Measurements from ENCODE around the gene BCR. TPM values are rescaled to one million over a fixed set of nuclear protein-coding genes. Genes with fewer than 3 reads are reported as not detected.

Gene BCR
- total RNA-seq, 1 experiment from 2014 or later, result 77.0 TPM

DNA sequence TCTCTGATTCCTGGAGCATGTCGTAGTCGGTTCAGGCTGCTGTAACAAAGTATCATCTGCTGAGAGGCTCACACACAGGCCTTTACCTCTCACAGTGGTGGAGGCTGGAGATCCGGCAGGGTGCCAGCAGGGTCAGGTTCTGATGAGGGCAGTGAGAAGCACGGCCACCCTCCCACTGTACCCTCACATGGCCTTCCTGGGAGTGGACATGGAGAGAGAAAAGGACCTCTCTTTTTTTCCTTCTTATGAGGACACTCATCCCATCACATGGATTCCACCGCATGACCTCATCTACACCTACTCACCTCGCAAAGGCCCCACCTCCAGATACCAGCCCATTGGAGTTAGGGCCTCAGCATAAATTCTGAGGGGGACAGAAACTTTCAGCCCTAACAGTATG lies 99.5 kb downstream of the BCR start:
- no peaks in the 10 kb centered on the region for H3K79me2 ChIP-seq (ENCODE audit: insufficient read depth, low read length)
- H2AK5ac ChIP-seq (ENCODE audit: insufficient read length, low read length), result no peak overlapping the region
- H2BK20ac ChIP-seq (ENCODE audit: low read depth, low read length, poor library complexity, severe bottlenecking), result no peak overlapping the region
- H4K20me1 ChIP-seq (ENCODE audit: control insufficient read depth, insufficient read depth, insufficient read length), result no peaks in the 10 kb centered on the region
- Mint-ChIP-seq H3K4me1 (0 out of 4 replicates have a peak, but pooled peaks cover 0 to 2% of the 10 kb centered on the region in 2 experiments), H3K27me3 (ENCODE audit: low read depth) (no peaks in the 10 kb centered on the region), H3K36me3 (ENCODE audit: insufficient read depth in 1 of 3, low read depth in 3 of 3) (peaks cover 7 to 61% (median 55%) of the 10 kb centered on the region in 3 experiments; a peak in 6 of 7 replicates), H3K9me3 (no peaks in the 10 kb centered on the region; a peak in 1 of 5 replicates), H3K4me3 (no peak overlapping the region), H3K27ac (peak overlapping the region in 2 of 3 experiments; percentile 52 to 88; a peak in 3 of 7 replicates)
- no peak overlapping the region for H3K9ac ChIP-seq (ENCODE audit: extremely low read depth, insufficient read length, low read length)
- TF ChIP-seq, protein P1, sequence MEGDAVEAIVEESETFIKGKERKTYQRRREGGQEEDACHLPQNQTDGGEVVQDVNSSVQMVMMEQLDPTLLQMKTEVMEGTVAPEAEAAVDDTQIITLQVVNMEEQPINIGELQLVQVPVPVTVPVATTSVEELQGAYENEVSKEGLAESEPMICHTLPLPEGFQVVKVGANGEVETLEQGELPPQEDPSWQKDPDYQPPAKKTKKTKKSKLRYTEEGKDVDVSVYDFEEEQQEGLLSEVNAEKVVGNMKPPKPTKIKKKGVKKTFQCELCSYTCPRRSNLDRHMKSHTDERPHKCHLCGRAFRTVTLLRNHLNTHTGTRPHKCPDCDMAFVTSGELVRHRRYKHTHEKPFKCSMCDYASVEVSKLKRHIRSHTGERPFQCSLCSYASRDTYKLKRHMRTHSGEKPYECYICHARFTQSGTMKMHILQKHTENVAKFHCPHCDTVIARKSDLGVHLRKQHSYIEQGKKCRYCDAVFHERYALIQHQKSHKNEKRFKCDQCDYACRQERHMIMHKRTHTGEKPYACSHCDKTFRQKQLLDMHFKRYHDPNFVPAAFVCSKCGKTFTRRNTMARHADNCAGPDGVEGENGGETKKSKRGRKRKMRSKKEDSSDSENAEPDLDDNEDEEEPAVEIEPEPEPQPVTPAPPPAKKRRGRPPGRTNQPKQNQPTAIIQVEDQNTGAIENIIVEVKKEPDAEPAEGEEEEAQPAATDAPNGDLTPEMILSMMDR (conservative IDR thresholded peaks at IDR 0.05), result no peak
- H3K27me3 ChIP-seq (ENCODE audit: insufficient read depth, low read length), result no peaks in the 10 kb centered on the region
- no peak overlapping the region for H3K18ac ChIP-seq (ENCODE audit: insufficient read length, low read depth, low read length)
- no peak for DNase-seq
- no peak overlapping the region for H2BK5ac ChIP-seq (ENCODE audit: insufficient read length, low read length)
- H3K9me3 ChIP-seq (ENCODE audit: control insufficient read depth, low read depth, low read length), result no peaks in the 10 kb centered on the region
- no peak overlapping the region for H3K56ac ChIP-seq (ENCODE audit: insufficient read length, low read depth, low read length)
- H3K4me1 ChIP-seq (ENCODE audit: insufficient read depth, low read length), result no peaks in the 10 kb centered on the region
- H3K27ac ChIP-seq (ENCODE audit: insufficient read length, low read depth, low read length), result no peak overlapping the region
- H3K23me2 ChIP-seq (ENCODE audit: insufficient read length, low read depth, low read length, poor library complexity, severe bottlenecking), result no peaks in the 10 kb centered on the region
- H4K91ac ChIP-seq (ENCODE audit: insufficient read length, low read depth, low read length), result no peak overlapping the region
- WGBS (ENCODE audit: extremely low coverage, insufficient read length, low lambda C conversion rate), result no CpG with 5 or more reads among the region's 6 CpGs
- H3K79me1 ChIP-seq (ENCODE audit: insufficient read depth, low read depth, low read length, poor library complexity, severe bottlenecking), result no peaks in the 10 kb centered on the region
- no peak overlapping the region for H3K4ac ChIP-seq (ENCODE audit: low read depth, low read length)
- no peak overlapping the region for H4K8ac ChIP-seq (replicated peaks; ENCODE audit: insufficient read length, low read depth, low read length)
- H3K23ac ChIP-seq (ENCODE audit: insufficient read length, low read depth, low read length), result no peak overlapping the region
- H2BK120ac ChIP-seq (ENCODE audit: low read depth, low read length, poor library complexity, severe bottlenecking), result no peak overlapping the region
- no peak overlapping the region for H3T11ph ChIP-seq (ENCODE audit: low read length)
- no peak overlapping the region for H2BK15ac ChIP-seq (ENCODE audit: low read depth, low read length)
- H3K4me2 ChIP-seq (ENCODE audit: insufficient read depth, insufficient read length, low read length), result no peak overlapping the region
- H2AFZ ChIP-seq (ENCODE audit: low read length), result no peak overlapping the region
- no peak overlapping the region for H4K5ac ChIP-seq (ENCODE audit: insufficient read length, low read depth, low read length)
- H3K14ac ChIP-seq (ENCODE audit: insufficient read depth, low read length), result no peak overlapping the region
- no peak overlapping the region for H2BK12ac ChIP-seq (ENCODE audit: insufficient read length, low read depth, low read length)
